ENCODE results near the gene OR10G6. TPM values are rescaled to one million over a fixed set of nuclear protein-coding genes. Genes with fewer than 3 reads are reported as not detected.

OR10G6 gene
- total RNA-seq, 1 donor from 2014 or later: not detected

DNA sequence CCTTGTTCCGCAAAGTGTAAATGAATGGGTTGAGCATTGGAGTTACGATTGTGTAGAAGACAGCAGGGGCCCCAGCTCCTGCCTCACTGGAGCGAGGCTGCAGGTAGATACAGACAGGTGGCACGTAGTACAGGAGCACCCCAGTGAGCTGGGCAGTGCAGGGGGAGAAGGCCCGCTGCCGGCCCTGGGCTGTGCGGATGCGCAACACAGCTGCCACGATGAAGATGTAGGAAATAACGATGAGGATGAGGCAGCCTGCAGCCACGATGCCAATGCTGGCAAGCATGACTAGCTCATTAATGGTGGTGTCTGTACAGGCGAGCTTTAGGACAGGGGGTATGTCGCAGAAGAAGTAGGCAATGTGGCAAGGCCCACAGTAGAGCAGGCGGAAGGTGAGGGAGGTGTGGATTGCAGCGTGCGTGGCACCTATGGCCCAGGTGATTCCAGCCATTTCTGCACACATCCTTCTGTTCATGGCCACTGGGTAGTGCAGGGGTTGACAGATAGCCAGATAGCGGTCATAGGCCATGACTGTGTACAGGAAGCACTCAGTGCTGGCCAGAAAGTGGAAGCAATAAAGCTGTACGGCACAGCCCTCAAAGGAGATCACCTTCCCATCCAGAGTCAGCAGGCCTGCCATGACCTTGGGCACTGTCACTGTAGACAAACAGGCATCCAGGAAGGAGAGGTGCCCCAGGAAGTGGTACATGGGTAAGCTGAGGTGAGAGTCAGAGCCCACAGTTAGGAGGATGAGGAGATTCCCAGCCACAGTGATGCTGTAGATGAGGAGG, 18.0 kb downstream of the OR10G6 start:
- H3K4me3 Mint-ChIP-seq (ENCODE audit: low read depth): no peak overlapping the region
- peaks cover 5% of the 10 kb centered on the region for H3K4me1 Mint-ChIP-seq (ENCODE audit: low read depth)
- no peaks in the 10 kb centered on the region for H3K36me3 Mint-ChIP-seq (ENCODE audit: insufficient read depth)
- no peak for DNase-seq (ENCODE audit: low spot score, unreplicated experiment)
- H3K27me3 Mint-ChIP-seq: peaks cover 3% of the 10 kb centered on the region
- peaks cover 4% of the 10 kb centered on the region for H3K9me3 Mint-ChIP-seq (ENCODE audit: low read depth)
- TF ChIP-seq CTCF (IDR thresholded peaks at IDR 0.05; ENCODE audit: unreplicated experiment): no peak
- no peak overlapping the region for H3K27ac Mint-ChIP-seq

DNA sequence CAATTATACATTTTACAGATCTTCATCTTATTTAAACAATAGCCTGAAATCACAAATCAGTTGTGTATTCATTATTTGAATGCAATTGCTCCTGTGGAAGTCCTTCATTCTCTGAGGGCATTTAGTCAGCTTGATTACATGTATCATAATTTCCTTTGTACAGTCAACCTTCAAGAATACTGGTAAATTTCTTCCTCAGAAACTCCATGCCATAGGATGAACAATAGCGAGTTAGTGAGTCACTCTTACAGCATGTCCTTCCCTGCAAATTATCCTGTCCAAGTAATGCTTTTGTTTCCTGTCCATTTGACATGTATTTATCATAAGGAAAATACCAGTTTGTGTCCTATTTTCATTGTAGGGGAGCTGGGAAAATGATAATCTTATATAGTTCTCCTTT, 21.1 kb downstream of the OR10G6 start:
- peaks cover 3% of the 10 kb centered on the region for H3K27me3 Mint-ChIP-seq
- H3K36me3 Mint-ChIP-seq (ENCODE audit: insufficient read depth): no peaks in the 10 kb centered on the region
- H3K4me3 Mint-ChIP-seq (ENCODE audit: low read depth): no peak overlapping the region
- no peaks in the 10 kb centered on the region for H3K4me1 Mint-ChIP-seq (ENCODE audit: low read depth)
- H3K9me3 Mint-ChIP-seq (ENCODE audit: low read depth): peaks cover 3% of the 10 kb centered on the region
- no peak overlapping the region for H3K27ac Mint-ChIP-seq
- TF ChIP-seq CTCF (IDR thresholded peaks at IDR 0.05; ENCODE audit: unreplicated experiment): no peak
- DNase-seq (ENCODE audit: low spot score, unreplicated experiment): no peak

GRCh38 chr11:123956752-123957151, 38.2 kb downstream of the OR10G6 start:
- Mint-ChIP-seq H3K4me1 (ENCODE audit: low read depth) (peaks cover 7% of the 10 kb centered on the region), H3K9me3 (ENCODE audit: low read depth) (peaks cover 27% of the 10 kb centered on the region), H3K27me3 (no peaks in the 10 kb centered on the region), H3K27ac (no peak overlapping the region), H3K36me3 (ENCODE audit: insufficient read depth) (peaks cover 2% of the 10 kb centered on the region), H3K4me3 (ENCODE audit: low read depth) (no peak overlapping the region)
- no peak for TF ChIP-seq CTCF (IDR thresholded peaks at IDR 0.05; ENCODE audit: unreplicated experiment)
- DNase-seq (ENCODE audit: low spot score, unreplicated experiment): no peak

DNA sequence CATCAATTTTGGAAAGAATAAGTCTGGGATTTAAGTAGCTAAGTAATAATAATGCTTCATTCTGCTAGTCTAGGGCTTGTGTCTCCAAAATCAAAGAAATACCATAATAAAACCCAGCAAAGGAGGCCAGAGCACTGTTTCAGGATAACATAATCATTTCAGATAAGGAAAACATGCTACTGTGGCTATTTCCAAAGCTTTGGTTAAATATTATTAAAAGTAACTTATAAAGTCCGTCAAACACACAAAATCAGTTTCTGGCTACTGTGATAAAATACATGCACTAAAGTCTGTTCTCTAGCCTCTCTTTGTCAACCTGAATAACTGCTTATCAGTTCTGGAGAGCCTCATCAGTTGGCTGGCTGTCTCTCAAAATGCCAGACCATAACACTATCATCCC, 49.8 kb downstream of the OR10G6 start:
- no peaks in the 10 kb centered on the region for H3K27me3 Mint-ChIP-seq
- H3K9me3 Mint-ChIP-seq (ENCODE audit: low read depth): no peaks in the 10 kb centered on the region
- H3K4me1 Mint-ChIP-seq (ENCODE audit: low read depth): peaks cover 30% of the 10 kb centered on the region
- no peak overlapping the region for H3K4me3 Mint-ChIP-seq (ENCODE audit: low read depth)
- H3K36me3 Mint-ChIP-seq (ENCODE audit: insufficient read depth): no peaks in the 10 kb centered on the region
- no peak for DNase-seq (ENCODE audit: low spot score, unreplicated experiment)
- no peak for TF ChIP-seq CTCF (IDR thresholded peaks at IDR 0.05; ENCODE audit: unreplicated experiment)
- no peak overlapping the region for H3K27ac Mint-ChIP-seq

Other genes with a start within 250 kb of the OR10G6 start
- not detected in 2 replicates for gene OR6X1, start 240.6 kb downstream of the OR10G6 start, total RNA-seq
- gene OR6M1, start 188.8 kb downstream of the OR10G6 start, total RNA-seq: not detected in 2 replicates
- gene TMEM225, start 109.5 kb downstream of the OR10G6 start, total RNA-seq: not detected in 2 replicates
- 0.24 and 0.58 TPM in 2 replicates for gene OR8D4, start 93.0 kb downstream of the OR10G6 start, total RNA-seq
- 0.53 TPM in 1 of 2 replicates, not detected in the other for gene OR4D5, start 55.5 kb downstream of the OR10G6 start, total RNA-seq
- not detected in 2 replicates for gene OR6T1, start 51.3 kb downstream of the OR10G6 start, total RNA-seq
- gene OR10S1, start 17.4 kb downstream of the OR10G6 start, total RNA-seq: not detected in 2 replicates
- 0.13 TPM in 1 of 2 replicates, not detected in the other for gene OR10G4, start 17.8 kb upstream of the OR10G6 start, total RNA-seq
- gene OR10G9, start 27.9 kb upstream of the OR10G6 start, total RNA-seq: not detected in 2 replicates
- gene OR10G8, start 31.6 kb upstream of the OR10G6 start, total RNA-seq: not detected in 2 replicates
- not detected in 2 replicates for gene OR10G7, start 46.2 kb upstream of the OR10G6 start, total RNA-seq
- gene VWA5A, start 120.3 kb upstream of the OR10G6 start, total RNA-seq: 20.9 and 22.6 TPM in 2 replicates
- not detected in 2 replicates for gene OR10D3, start 188.2 kb upstream of the OR10G6 start, total RNA-seq
- not detected in 2 replicates for gene OR8G1, start 245.9 kb upstream of the OR10G6 start, total RNA-seq

Measured in progenitor cell of endocrine pancreas (in vitro differentiated cells).